NCI-H524 (cell line): ENCODE measurements around the gene RPS15.
"Not testable (repeated sequence)": the region's sequence is repeated elsewhere in the genome, so short reads cannot be mapped to it uniquely, and the experiment has no call there.

ENCODE experiments used
- DNase-seq, 2 experiments: peaks; one replicate each; lab custom pipeline; 2025; lab: John Stamatoyannopoulos, UW

The RPS15 gene

GRCh38 chr19:1470305-1471009 lies 32.3 kb downstream of the RPS15 start:
- DNase-seq, result peak; percentile 68 to 91

- peak in 1 of 2 experiments; percentile 53 for DNase-seq
Measured at GRCh38 chr19:1471010-1471514, 32.9 kb downstream of the RPS15 start.

GRCh38 chr19:1471515-1472160 lies 33.4 kb downstream of the RPS15 start:
- DNase-seq, result peak; percentile 28 to 52

GRCh38 chr19:1472231-1473084 lies 34.3 kb downstream of the RPS15 start:
- peak in 1 of 2 experiments; percentile 68 for DNase-seq

- no peak for DNase-seq
Measured at GRCh38 chr19:1473085-1473851, 35.1 kb downstream of the RPS15 start.

GRCh38 chr19:1474011-1474764 lies 36.0 kb downstream of the RPS15 start:
- DNase-seq, result no peak

GRCh38 chr19:1474765-1475351 lies 36.7 kb downstream of the RPS15 start:
- DNase-seq, result no peak

- no peak for DNase-seq
Measured at GRCh38 chr19:1475751-1476437, 37.7 kb downstream of the RPS15 start.

GRCh38 chr19:1477056-1477455 lies 38.9 kb downstream of the RPS15 start:
- DNase-seq, result not testable (repeated sequence)

GRCh38 chr19:1478934-1479707 lies 40.9 kb downstream of the RPS15 start, which contains the start of gene C19orf25:
C19orf25 (minus strand) TSS chr19:1479215; CDS start chr19:1478903, 312 bp downstream.
- peak; percentile 89 to 96 for DNase-seq

GRCh38 chr19:1481224-1481892 lies 43.2 kb downstream of the RPS15 start:
- DNase-seq, result no peak

- DNase-seq, result peak in 1 of 2 experiments; percentile 50
Measured at GRCh38 chr19:1481893-1482360, 43.7 kb downstream of the RPS15 start.

GRCh38 chr19:1482361-1483130 lies 44.4 kb downstream of the RPS15 start:
- DNase-seq, result no peak

- no peak for DNase-seq
Measured at GRCh38 chr19:1483131-1483978, 45.2 kb downstream of the RPS15 start.

- DNase-seq, result no peak
Measured at GRCh38 chr19:1483979-1484428, 45.8 kb downstream of the RPS15 start.
